Osteocyte (in vitro differentiated cells): ENCODE data around the gene FBXO11. TPM values are rescaled to one million over a fixed set of nuclear protein-coding genes. Genes with fewer than 3 reads are reported as not detected.

Experiments used
- DNase-seq: peaks from one replicate; pipeline ENCODE4 v3.0.0; 2021; ENCODE audit warnings: mixed read lengths; ENCODE audit not compliant: unreplicated experiment; ENCODE audit errors: extremely low spot score
- H3K27ac Mint-ChIP-seq: one replicate; pipeline ENCODE4 v1.8.0; 2021; ENCODE audit warnings: mild to moderate bottlenecking, mixed read lengths; ENCODE audit not compliant: unreplicated experiment
- H3K27me3 Mint-ChIP-seq: one replicate; pipeline ENCODE4 v1.8.0; 2021; ENCODE audit warnings: mixed read lengths; ENCODE audit not compliant: unreplicated experiment
- H3K36me3 Mint-ChIP-seq: one replicate; pipeline ENCODE4 v1.8.0; 2021; ENCODE audit warnings: mixed read lengths; ENCODE audit not compliant: unreplicated experiment
- H3K4me1 Mint-ChIP-seq: one replicate; pipeline ENCODE4 v1.8.0; 2021; ENCODE audit warnings: mixed read lengths; ENCODE audit not compliant: unreplicated experiment
- H3K4me3 Mint-ChIP-seq: one replicate; pipeline ENCODE4 v1.8.0; 2021; ENCODE audit warnings: mild to moderate bottlenecking, moderate library complexity, mixed read lengths; ENCODE audit not compliant: unreplicated experiment
- H3K9me3 Mint-ChIP-seq: one replicate; pipeline ENCODE4 v1.8.0; 2021; ENCODE audit warnings: mixed read lengths; ENCODE audit not compliant: unreplicated experiment
- CTCF ChIP-seq: fragments of 200-600 bp; sonication (generic); IDR thresholded peaks from 2 replicates; pipeline ENCODE4 v1.5.0; 2021; ENCODE audit warnings: antibody characterized with exemption, mild to moderate bottlenecking, moderate library complexity
- long read RNA-seq: library from polyadenylated mRNA; unstranded; transcript quantifications from one replicate; pipeline ENCODE4 v2.0.0, GENCODE V29; 2021
- total RNA-seq: library from RNA; stranded (reverse); gene quantifications from 2 replicates; pipeline ENCODE4 v1.2.1, GENCODE V29; 2021

The FBXO11 gene
- 70.6 and 71.5 TPM in 2 replicates for total RNA-seq
- long read RNA-seq, full-length matches to known transcripts: 8 of 54 reads
- long read RNA-seq, partial matches to known transcripts: 38 of 54 reads
- long read RNA-seq, other reads (novel, unspliced or antisense): 8 of 54 reads

GRCh38 chr2:47906157-47907038, at the start of gene FBXO11:
Gene FBXO11 (minus strand): TSS chr2:47906498. CDS start chr2:47905720, 778 bp downstream.
- Mint-ChIP-seq H3K36me3 (no peaks in the 10 kb centered on the region), H3K4me1 (peaks cover 37% of the 10 kb centered on the region)
- no peak for TF ChIP-seq CTCF

GRCh38 chr2:47950340-47951301, 44.3 kb upstream of the FBXO11 start:
- Mint-ChIP-seq H3K36me3 (no peaks in the 10 kb centered on the region), H3K27ac (no peak overlapping the region), H3K27me3 (peaks cover 10% of the 10 kb centered on the region), H3K9me3 (no peaks in the 10 kb centered on the region), H3K4me1 (no peaks in the 10 kb centered on the region), H3K4me3 (no peak overlapping the region)
- no peak for TF ChIP-seq CTCF
- DNase-seq: no peak

More at GRCh38 chr2:47906157-47907038, at the start of gene FBXO11:
- peak; percentile 98 for DNase-seq
- peak within 1 kb of the TSS; percentile 87 for H3K4me3 Mint-ChIP-seq
- H3K27me3 Mint-ChIP-seq: no peaks in the 10 kb centered on the region
- H3K9me3 Mint-ChIP-seq: no peaks in the 10 kb centered on the region
- H3K27ac Mint-ChIP-seq: peak within 1 kb of the TSS; percentile 99

GRCh38 chr2:47946593-47946992, 40.3 kb upstream of the FBXO11 start:
- no peak overlapping the region for H3K27ac Mint-ChIP-seq
- peaks cover 15% of the 10 kb centered on the region for H3K27me3 Mint-ChIP-seq
- H3K4me3 Mint-ChIP-seq: no peak overlapping the region

GRCh38 chr2:47945046-47945781, 38.9 kb upstream of the FBXO11 start:
- H3K4me3 Mint-ChIP-seq: no peak overlapping the region
- H3K36me3 Mint-ChIP-seq: no peaks in the 10 kb centered on the region
- peaks cover 15% of the 10 kb centered on the region for H3K27me3 Mint-ChIP-seq
- H3K4me1 Mint-ChIP-seq: no peaks in the 10 kb centered on the region
- H3K27ac Mint-ChIP-seq: no peak overlapping the region
- DNase-seq: no peak
- no peaks in the 10 kb centered on the region for H3K9me3 Mint-ChIP-seq
- TF ChIP-seq CTCF: no peak

More at GRCh38 chr2:47946593-47946992, 40.3 kb upstream of the FBXO11 start:
- no peak for TF ChIP-seq CTCF
- no peaks in the 10 kb centered on the region for H3K9me3 Mint-ChIP-seq
- no peaks in the 10 kb centered on the region for H3K4me1 Mint-ChIP-seq
- DNase-seq: no peak
- H3K36me3 Mint-ChIP-seq: no peaks in the 10 kb centered on the region
